Measurements from ENCODE around the gene MTUS2. TPM values are rescaled to one million over a fixed set of nuclear protein-coding genes. Genes with fewer than 3 reads are reported as not detected.

Gene MTUS2
- total RNA-seq, 2 donors from 2014 or later: 1.6 to 4.8 TPM

DNA sequence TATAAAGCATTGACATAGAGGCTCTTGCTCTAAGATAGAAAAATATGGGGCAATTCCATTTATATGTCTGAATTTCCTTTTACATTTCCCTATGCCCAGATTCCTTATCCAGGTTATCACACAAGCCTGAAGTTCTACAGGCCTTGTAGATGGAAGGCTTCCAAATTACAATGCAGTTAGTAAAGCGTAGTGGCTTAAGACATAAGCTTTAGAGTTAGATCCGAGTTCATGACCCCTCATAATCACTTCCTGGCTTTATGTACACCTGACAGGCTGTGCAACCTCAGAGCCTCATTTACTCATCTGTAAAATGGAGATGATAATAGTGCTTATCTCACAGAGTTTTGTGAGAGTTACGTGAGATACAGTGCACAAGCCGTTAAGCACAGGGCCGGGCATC lies 601.9 kb downstream of the MTUS2 start:
- no peak for DNase-seq (ENCODE audit: low spot score)
- Histone ChIP-seq H3K4me1 (replicated peaks) (no peaks in the 10 kb centered on the region), H3K36me3 (no peaks in the 10 kb centered on the region), H3K27me3 (replicated peaks; ENCODE audit: insufficient read depth) (no peaks in the 10 kb centered on the region), H3K27ac (no peak overlapping the region), H3K4me3 (no peak overlapping the region), H3K9me3 (no peaks in the 10 kb centered on the region)
- intact Hi-C loops (cut with DNase I): no loop called here
- WGBS: 83% methylated on average over 5 of the region's 5 CpGs
- TF ChIP-seq POLR2A (IDR thresholded peaks at IDR 0.05): no peak
- TF ChIP-seq POLR2AphosphoS5 (IDR thresholded peaks at IDR 0.05): no peak
- TF ChIP-seq, protein P1, sequence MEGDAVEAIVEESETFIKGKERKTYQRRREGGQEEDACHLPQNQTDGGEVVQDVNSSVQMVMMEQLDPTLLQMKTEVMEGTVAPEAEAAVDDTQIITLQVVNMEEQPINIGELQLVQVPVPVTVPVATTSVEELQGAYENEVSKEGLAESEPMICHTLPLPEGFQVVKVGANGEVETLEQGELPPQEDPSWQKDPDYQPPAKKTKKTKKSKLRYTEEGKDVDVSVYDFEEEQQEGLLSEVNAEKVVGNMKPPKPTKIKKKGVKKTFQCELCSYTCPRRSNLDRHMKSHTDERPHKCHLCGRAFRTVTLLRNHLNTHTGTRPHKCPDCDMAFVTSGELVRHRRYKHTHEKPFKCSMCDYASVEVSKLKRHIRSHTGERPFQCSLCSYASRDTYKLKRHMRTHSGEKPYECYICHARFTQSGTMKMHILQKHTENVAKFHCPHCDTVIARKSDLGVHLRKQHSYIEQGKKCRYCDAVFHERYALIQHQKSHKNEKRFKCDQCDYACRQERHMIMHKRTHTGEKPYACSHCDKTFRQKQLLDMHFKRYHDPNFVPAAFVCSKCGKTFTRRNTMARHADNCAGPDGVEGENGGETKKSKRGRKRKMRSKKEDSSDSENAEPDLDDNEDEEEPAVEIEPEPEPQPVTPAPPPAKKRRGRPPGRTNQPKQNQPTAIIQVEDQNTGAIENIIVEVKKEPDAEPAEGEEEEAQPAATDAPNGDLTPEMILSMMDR (IDR thresholded peaks at IDR 0.05): no peak

DNA sequence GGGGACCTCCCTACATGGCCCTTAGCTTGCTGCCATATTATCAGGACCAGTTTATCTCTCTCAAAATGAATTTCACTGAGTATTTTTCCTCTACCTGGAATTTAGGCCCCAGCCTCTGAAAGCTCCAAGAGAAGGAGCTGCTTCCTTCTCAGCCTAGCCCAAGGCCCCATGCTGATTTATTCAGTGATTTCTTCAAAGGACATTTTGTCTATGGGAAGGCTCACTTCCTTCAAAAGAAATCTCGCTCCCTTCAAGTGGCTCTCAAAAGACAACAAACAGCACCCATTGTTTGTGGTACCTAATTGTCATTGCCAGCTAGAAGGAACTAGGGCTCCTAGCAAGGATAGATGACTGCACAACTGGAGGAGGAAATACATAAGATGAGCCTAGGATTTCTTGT lies 602.9 kb downstream of the MTUS2 start:
- no peak overlapping the region for H3K27ac ChIP-seq
- H3K4me1 ChIP-seq (replicated peaks): no peaks in the 10 kb centered on the region
- intact Hi-C loops (cut with DNase I): no loop called here
- no peaks in the 10 kb centered on the region for H3K27me3 ChIP-seq (replicated peaks; ENCODE audit: insufficient read depth)
- H3K4me3 ChIP-seq: no peak overlapping the region
- TF ChIP-seq POLR2A (IDR thresholded peaks at IDR 0.05) (no peak), POLR2AphosphoS5 (IDR thresholded peaks at IDR 0.05) (no peak)
- TF ChIP-seq, protein P1 (IDR thresholded peaks at IDR 0.05): no peak
- WGBS: 93% methylated on average over 1 of the region's 1 CpG
- H3K36me3 ChIP-seq: no peaks in the 10 kb centered on the region
- no peak for DNase-seq (ENCODE audit: low spot score)
- H3K9me3 ChIP-seq: no peaks in the 10 kb centered on the region

DNA sequence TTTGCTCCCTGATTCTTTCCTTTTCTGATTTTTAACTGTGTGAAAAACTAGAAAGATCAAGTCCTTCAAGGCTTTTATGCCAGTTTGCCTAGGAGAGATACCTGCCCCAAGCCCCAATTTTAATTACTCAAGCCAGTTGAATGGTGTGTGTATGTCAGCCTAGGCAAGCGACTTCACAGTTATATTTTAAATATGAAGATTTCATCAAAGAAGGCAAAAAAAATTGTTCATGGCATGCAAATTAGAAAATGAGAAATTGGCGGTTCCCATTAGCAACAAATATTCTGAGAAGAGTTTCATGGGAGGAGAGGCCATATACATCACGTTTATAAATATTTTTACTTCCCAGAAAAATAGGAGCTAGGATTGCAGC lies 607.8 kb downstream of the MTUS2 start:
- TF ChIP-seq POLR2AphosphoS5 (IDR thresholded peaks at IDR 0.05): no peak
- no peak for TF ChIP-seq POLR2A (IDR thresholded peaks at IDR 0.05)
- TF ChIP-seq, protein P1 (IDR thresholded peaks at IDR 0.05): no peak
- Histone ChIP-seq H3K4me3 (peak overlapping the region; percentile 8 to 18), H3K27me3 (replicated peaks; ENCODE audit: insufficient read depth) (peaks cover 3% of the 10 kb centered on the region), H3K27ac (no peak overlapping the region), H3K4me1 (replicated peaks) (no peaks in the 10 kb centered on the region), H3K36me3 (no peaks in the 10 kb centered on the region), H3K9me3 (no peaks in the 10 kb centered on the region)
- intact Hi-C loops (cut with DNase I): no loop called here
- DNase-seq (ENCODE audit: low spot score): no peak
- WGBS: 7% methylated on average over 3 of the region's 3 CpGs

DNA sequence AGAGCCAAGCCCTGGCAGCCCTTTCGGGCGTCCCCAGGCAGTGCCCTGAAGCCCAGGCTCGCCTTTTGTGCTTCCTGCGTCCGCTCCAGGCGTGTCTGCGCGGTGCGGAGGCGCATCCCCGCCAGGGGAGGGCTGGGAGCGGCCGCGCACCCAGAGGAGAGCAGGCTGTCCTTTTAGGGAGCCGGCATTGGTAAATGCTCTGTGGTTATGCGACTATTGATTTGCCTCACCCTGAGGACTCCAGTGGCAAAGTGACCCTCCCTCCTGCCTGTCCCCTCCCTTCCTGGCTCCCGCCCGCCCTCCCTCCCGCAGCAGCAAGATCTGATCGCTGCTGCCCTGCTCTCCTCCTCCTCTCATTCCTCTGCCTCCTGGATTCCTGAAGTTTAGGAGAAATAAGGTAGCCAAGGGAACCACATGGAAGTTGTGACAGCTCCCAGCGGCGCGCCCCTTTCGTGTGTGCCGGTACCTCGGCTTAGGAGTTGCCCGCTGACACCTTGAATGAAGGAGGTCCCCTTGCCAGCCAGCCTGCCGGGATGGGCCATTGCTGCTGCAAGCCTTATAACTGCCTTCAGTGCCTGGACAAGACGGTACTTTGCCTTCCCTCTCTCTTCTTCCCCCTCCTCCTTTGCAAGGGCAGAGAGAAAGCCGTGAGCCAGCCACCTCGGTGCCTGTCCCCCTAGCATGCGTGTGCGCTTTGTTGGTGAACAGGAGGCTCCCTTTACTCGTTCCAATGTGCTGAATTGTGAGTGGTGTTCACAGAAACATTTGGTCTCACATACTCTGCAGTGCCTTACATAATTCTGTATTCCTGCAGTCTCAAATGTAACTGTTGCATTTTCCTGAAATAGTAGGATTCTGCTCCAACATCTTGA lies 608.4 kb downstream of the MTUS2 start:
- Histone ChIP-seq H3K4me3 (peak overlapping the region; percentile 8 to 18), H3K9me3 (no peaks in the 10 kb centered on the region), H3K27ac (no peak overlapping the region), H3K36me3 (no peaks in the 10 kb centered on the region), H3K27me3 (replicated peaks; ENCODE audit: insufficient read depth) (peaks cover 3% of the 10 kb centered on the region), H3K4me1 (replicated peaks) (no peaks in the 10 kb centered on the region)
- peak; percentile 11 for DNase-seq (ENCODE audit: low spot score)
- WGBS: 2% methylated on average over 34 of the region's 34 CpGs
- TF ChIP-seq, protein P1 (IDR thresholded peaks at IDR 0.05): no peak
- TF ChIP-seq POLR2AphosphoS5 (IDR thresholded peaks at IDR 0.05): no peak
- no peak for TF ChIP-seq POLR2A (IDR thresholded peaks at IDR 0.05)
- intact Hi-C loops (cut with DNase I): no loop called here
